ENCODE measurements around the gene CNGA2.

CNGA2 gene

DNA sequence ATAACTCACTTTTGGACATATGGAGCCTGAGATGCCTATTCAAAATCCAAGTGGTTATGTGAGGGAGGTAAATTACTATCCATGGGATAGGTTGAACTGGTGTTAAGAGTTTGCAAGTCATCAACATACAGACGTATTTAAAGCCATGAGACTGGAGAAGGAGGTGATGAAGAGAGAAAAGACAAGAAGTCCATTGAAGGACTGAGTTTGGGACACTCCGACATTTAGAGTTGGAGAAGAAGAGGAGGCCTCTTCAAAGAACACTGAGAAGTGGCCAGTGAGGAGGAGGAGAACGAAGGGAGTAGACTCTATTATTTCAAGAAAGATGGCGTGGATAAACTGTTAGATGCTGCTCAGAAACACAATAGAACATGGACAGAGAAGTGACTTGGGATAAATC, at the start of gene CNGA2:
CNGA2 (plus strand) TSS at position 301 of the 400 bp plus-strand sequence. CDS start 3,738 bp downstream, outside the sequence.
- in situ Hi-C loops (cut with MboI; ENCODE audit: low sequenced_read_pairs), result no loop called here

GRCh38 chrX:151687635-151688034, 46.9 kb upstream of the CNGA2 start:
- in situ Hi-C loops (cut with MboI; ENCODE audit: low sequenced_read_pairs), result loop anchor here (25.0 kb wide), 2 partner anchors 175 to 525 kb away; no protein-coding TSS in a partner anchor

DNA sequence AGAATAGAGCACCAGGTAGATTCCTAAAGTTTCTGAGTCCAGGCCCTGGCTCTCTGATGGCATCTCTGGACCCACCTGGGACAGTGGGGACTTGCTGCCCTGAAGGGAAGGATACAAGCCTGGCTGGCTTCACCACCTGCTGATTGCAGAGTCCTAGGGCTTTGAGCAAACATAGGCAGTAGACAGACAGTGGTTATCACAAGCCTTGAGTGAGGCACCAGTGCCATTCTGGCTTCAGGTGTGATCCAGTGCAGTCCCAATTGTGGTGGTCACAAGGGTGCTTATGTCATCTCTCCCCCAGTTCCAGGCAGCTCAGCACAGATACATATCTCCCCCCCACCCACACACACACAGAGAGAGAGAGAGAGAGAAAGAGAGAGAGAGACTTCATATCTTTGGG, 45.9 kb upstream of the CNGA2 start:
- in situ Hi-C loops (cut with MboI; ENCODE audit: low sequenced_read_pairs), result loop anchor here (25.0 kb wide), 2 partner anchors 176 to 526 kb away; no protein-coding TSS in a partner anchor

GRCh38 chrX:151692825-151693224, 41.7 kb upstream of the CNGA2 start:
- in situ Hi-C loops (cut with MboI; ENCODE audit: low sequenced_read_pairs), result loop anchor here (25.0 kb wide), 2 partner anchors 181 to 531 kb away; no protein-coding TSS in a partner anchor

GRCh38 chrX:151694121-151694520, 40.4 kb upstream of the CNGA2 start:
- in situ Hi-C loops (cut with MboI; ENCODE audit: low sequenced_read_pairs), result loop anchor here (25.0 kb wide), 2 partner anchors 182 to 532 kb away; no protein-coding TSS in a partner anchor

DNA sequence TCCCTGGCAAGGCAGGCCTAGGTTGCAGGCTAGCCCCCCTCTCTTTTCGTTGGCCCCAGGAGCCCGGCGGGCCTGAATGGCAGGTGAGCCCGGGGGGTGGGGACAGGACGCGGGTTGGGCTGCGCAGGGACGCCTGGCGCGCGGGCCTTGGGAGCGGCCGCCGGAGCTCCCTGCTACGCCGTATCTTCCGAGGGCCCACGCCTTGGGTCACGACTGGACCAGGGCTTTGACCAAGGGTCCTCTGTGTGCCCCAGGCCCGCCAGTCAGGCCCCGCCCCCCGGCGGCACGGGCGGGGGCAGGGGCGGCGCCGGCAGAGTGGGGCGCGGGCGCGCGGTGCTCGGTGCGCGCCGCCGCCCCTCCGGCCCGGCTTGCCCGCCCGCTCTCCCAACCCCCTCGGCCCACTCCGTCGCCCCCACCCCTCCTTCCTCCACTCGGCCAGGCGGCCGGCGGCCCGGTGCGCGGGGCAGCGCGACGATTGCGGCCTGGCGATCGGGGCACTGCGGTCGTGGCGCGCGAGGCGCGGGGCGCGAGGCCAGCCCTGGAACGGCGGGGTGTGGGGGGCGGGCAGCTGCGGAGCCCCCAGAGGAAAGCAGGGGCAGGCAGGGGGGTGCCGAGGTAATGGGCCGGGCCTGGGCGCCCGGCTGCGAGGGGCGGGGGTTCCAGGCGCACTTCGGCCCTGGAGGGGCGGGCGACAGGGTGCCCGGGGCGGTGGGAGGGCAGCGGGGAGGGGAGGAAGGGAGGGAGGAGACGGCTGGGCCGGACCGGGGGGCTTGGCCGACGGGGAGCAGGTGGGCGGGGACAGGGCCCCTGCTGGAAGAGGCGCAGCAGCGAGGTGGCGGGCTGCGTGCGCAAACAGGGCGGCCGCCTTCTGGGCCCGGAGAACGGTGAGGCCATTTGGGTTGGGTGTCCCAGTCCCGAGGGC, 39.6 kb upstream of the CNGA2 start, which contains the start of gene PRRG3:
PRRG3 (plus strand) TSS at position 798 of the 922 bp plus-strand sequence. CDS start 3,357 bp downstream, outside the sequence.
- in situ Hi-C loops (cut with MboI; ENCODE audit: low sequenced_read_pairs), result loop anchor here (25.0 kb wide), 2 partner anchors 183 to 533 kb away; no protein-coding TSS in a partner anchor

DNA sequence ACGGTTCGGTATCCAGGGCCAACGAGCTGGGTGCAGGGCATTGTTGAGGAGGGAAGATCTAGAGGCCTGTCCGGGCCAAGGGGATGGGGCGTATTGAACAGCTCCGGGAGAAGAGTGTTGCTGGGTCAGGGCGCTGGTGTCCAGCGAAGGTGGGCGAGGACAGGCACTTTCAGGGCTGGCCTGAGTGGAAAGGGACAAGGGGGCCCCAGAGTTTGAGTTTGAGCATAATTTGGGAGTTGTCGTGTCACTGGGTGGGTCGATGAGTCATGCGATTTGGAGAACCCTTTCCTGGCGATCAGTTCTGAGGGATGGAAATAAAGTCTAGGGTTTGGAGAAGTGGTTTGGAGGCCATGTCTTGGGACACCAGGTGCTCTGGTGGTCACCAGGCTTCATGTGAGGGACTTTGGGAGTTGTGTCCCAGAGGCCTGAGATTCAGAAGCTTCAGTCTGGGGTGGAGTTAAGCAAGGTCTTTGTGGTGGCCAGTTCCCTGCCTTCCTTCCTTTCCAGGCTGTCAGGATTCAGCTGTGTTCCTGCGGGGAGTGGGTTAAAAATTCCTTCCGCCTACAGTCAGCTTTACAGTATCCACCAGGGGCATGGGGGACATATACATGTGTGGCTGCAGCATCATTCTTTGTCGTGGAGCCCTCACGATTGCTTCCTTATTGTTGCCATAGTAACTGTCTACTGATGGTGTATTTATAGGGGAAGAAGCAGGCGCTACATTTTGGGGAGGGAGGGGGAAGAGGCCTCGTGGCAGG, 38.8 kb upstream of the CNGA2 start:
- in situ Hi-C loops (cut with MboI; ENCODE audit: low sequenced_read_pairs), result loop anchor here (25.0 kb wide), 2 partner anchors 183 to 533 kb away; no protein-coding TSS in a partner anchor

GRCh38 chrX:151697082-151697481, 37.5 kb upstream of the CNGA2 start:
- in situ Hi-C loops (cut with MboI; ENCODE audit: low sequenced_read_pairs), result loop anchor here (25.0 kb wide), 2 partner anchors 185 to 535 kb away; no protein-coding TSS in a partner anchor

GRCh38 chrX:151697522-151697921, 37.0 kb upstream of the CNGA2 start:
- in situ Hi-C loops (cut with MboI; ENCODE audit: low sequenced_read_pairs), result loop anchor here (25.0 kb wide), 2 partner anchors 185 to 535 kb away; no protein-coding TSS in a partner anchor

GRCh38 chrX:151698485-151698884, 36.1 kb upstream of the CNGA2 start:
- in situ Hi-C loops (cut with MboI; ENCODE audit: low sequenced_read_pairs), result loop anchor here (25.0 kb wide), 2 partner anchors 186 to 536 kb away; no protein-coding TSS in a partner anchor

DNA sequence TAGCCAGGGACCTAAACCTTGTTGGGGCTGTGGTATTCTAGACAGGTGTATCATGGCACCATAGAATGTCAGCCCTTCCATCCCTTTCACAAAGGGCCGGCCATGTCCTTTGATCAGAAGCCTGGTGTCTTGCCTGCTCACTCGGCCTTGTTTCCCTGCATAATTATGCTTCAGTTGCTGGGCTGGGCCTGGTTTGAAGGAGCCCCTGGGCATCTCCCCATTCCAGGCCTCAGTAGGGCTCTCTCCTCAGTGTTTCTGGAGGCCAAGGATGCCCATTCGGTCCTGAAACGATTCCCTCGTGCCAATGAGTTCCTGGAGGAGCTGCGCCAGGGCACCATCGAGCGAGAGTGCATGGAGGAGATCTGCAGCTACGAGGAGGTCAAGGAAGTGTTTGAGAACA, 34.8 kb upstream of the CNGA2 start:
- in situ Hi-C loops (cut with MboI; ENCODE audit: low sequenced_read_pairs), result loop anchor here (25.0 kb wide), 2 partner anchors 187 to 537 kb away; no protein-coding TSS in a partner anchor

- in situ Hi-C loops (cut with MboI; ENCODE audit: low sequenced_read_pairs), result no loop called here
Measured at GRCh38 chrX:151700581-151700980, 34.0 kb upstream of the CNGA2 start.

GRCh38 chrX:151701071-151701470, 33.5 kb upstream of the CNGA2 start:
- in situ Hi-C loops (cut with MboI; ENCODE audit: low sequenced_read_pairs), result no loop called here

DNA sequence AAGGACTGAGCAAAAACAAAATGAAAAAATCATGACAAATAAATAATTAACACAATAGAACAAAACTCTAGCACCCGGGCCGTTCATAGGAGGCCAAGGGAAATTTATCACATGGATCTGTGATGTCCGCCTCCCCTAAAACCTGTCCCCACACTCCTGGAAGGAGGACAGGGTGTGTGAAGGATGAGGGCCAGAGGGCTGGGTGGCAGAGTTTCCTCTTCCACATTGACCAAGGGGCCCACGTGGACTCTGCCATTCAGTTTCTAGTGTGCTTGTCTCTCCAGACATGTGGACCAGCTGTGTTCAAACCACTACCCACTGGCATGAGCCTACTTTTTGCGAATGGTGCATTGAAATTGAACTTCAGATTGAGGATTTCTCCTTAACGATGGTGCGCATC, 33.0 kb upstream of the CNGA2 start:
- in situ Hi-C loops (cut with MboI; ENCODE audit: low sequenced_read_pairs), result no loop called here

GRCh38 chrX:151702026-151702714, 32.4 kb upstream of the CNGA2 start:
- in situ Hi-C loops (cut with MboI; ENCODE audit: low sequenced_read_pairs), result no loop called here

- in situ Hi-C loops (cut with MboI; ENCODE audit: low sequenced_read_pairs), result no loop called here
Measured at GRCh38 chrX:151702741-151703340, 31.7 kb upstream of the CNGA2 start.

DNA sequence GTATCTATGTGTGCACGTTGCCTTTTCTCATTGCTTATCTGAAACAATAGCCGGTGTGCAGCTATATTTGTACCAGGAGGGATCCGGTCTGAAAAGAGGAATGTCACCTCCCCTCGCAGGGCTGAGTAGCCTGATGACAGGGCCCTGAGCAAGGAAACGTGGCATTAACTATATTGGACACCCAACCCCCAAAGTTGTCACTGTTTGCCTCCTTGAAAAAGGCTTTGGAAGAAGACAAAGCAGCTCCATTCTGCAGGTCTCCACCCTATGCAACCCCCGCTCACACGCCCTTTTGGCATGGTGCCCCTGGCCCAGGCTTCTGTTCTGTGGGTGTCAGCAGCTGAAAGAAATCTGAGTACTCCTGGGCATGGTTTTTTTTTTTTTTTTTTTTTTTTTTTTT, 31.1 kb upstream of the CNGA2 start:
- in situ Hi-C loops (cut with MboI; ENCODE audit: low sequenced_read_pairs), result no loop called here

DNA sequence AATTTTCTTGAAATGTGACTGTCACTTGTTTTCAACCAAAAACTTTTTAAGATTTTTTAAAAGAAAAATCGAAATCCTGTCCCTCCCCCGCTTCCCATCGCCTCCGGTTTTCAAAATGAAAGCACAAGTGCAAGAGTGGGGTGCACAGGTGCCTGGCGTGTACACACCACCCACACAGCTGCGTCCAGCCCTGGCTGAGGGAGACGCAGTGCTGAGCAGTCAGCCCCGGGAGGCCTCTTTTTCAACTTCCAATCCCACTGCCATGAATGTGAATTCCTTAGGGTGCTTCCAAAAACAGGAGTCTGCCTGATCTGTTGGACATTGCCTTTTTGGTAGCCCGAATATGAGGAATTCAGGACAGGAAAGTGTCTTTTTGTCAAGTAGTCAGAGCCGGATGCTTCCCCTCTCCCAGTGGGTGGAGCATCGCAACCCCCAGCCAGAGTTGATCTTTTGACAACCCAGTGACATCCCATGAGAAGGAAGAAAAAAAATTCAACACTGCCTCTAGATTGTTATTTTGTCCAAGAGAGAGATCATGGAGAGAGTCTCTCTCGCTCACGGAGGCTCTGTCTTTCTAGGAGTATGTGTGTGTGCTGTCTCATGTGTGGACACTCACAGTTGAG, 30.4 kb upstream of the CNGA2 start:
- in situ Hi-C loops (cut with MboI; ENCODE audit: low sequenced_read_pairs), result no loop called here

DNA sequence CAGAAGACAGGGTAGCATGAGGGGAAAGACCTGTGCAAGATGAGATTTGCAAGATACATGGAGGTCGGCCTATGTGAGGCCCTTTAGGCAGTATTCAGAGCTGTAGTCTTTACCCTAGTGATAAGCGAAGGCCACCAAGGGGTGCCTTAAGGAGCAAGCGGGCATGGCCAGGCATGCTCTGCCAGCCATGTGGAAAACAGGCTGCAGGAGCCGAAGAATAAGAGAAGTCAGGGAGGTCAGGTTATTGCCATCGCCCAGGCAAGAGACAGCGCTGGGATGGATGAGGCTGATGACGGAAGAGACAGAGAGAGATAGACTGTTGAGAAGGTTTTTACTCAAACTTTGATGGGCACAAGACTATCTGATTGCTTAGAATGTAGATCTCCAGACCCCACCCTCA, 25.7 kb upstream of the CNGA2 start:
- in situ Hi-C loops (cut with MboI; ENCODE audit: low sequenced_read_pairs), result no loop called here

All from HL-60/S4 (cell line).